Liver (tissue), 3 donors: Measurements from ENCODE around the gene IL21.

Source experiments
- CTCF ChIP-seq: fragments of 150-350 bp; IDR thresholded peaks from 2 replicates; pipeline ENCODE4 v1.5.1; 2017; ENCODE audit warnings: improper control_type of control experiment, low read depth, low read length; ENCODE audit not compliant: missing input control
- EGR1 ChIP-seq, 2 donors: IDR thresholded peaks; 2 replicates each; pipeline ENCODE4 v1.6.1; 2016 to 2018; ENCODE audit warnings: antibody characterized with exemption in 2 of 2, low read depth in 2 of 2
- FOXA1 ChIP-seq: IDR thresholded peaks from 2 replicates; pipeline ENCODE4 v1.6.1; 2016; ENCODE audit warnings: antibody characterized with exemption
- GABPA ChIP-seq, 2 donors: IDR thresholded peaks in 1 of 2; conservative IDR thresholded peaks in 1 of 2; 2 replicates each; pipeline ENCODE4 v1.6.1; 2016; ENCODE audit warnings: antibody characterized with exemption in 2 of 2, mild to moderate bottlenecking in 1 of 2, moderate library complexity in 1 of 2
- JUND ChIP-seq, 2 donors: IDR thresholded peaks; 2 replicates each; pipeline ENCODE4 v1.6.1; 2016; ENCODE audit warnings: antibody characterized with exemption in 2 of 2
- MAX ChIP-seq: IDR thresholded peaks from 2 replicates; pipeline ENCODE4 v1.6.1; 2016; ENCODE audit warnings: antibody characterized with exemption
- NR2F2 ChIP-seq: IDR thresholded peaks from 2 replicates; pipeline ENCODE4 v1.6.1; 2016; ENCODE audit warnings: antibody characterized with exemption
- RAD21 ChIP-seq, 2 donors: IDR thresholded peaks; 2 replicates each; pipeline ENCODE4 v1.6.1; 2016; ENCODE audit warnings: antibody characterized with exemption in 2 of 2, mild to moderate bottlenecking in 2 of 2
- REST ChIP-seq: IDR thresholded peaks from 2 replicates; pipeline ENCODE4 v1.6.1; 2016; ENCODE audit warnings: antibody characterized with exemption, mild to moderate bottlenecking
- SP1 ChIP-seq: IDR thresholded peaks from 2 replicates; pipeline ENCODE4 v1.6.1; 2018; ENCODE audit warnings: antibody characterized with exemption, mild to moderate bottlenecking
- TAF1 ChIP-seq: conservative IDR thresholded peaks from 2 replicates; pipeline ENCODE4 v1.6.1; 2016; ENCODE audit warnings: antibody characterized with exemption, mild to moderate bottlenecking
- YY1 ChIP-seq: IDR thresholded peaks from 2 replicates; pipeline ENCODE4 v1.6.1; 2016; ENCODE audit warnings: antibody characterized with exemption, mild to moderate bottlenecking
- TF ChIP-seq, protein P1 (sequence below): IDR thresholded peaks from 2 replicates; pipeline ENCODE4 v1.6.1; 2016; ENCODE audit warnings: antibody characterized with exemption
- donor health status: healthy.
- donor health status: healthy.

- TF ChIP-seq MAX: no peak
- no peak for TF ChIP-seq CTCF
- TF ChIP-seq, protein P1, sequence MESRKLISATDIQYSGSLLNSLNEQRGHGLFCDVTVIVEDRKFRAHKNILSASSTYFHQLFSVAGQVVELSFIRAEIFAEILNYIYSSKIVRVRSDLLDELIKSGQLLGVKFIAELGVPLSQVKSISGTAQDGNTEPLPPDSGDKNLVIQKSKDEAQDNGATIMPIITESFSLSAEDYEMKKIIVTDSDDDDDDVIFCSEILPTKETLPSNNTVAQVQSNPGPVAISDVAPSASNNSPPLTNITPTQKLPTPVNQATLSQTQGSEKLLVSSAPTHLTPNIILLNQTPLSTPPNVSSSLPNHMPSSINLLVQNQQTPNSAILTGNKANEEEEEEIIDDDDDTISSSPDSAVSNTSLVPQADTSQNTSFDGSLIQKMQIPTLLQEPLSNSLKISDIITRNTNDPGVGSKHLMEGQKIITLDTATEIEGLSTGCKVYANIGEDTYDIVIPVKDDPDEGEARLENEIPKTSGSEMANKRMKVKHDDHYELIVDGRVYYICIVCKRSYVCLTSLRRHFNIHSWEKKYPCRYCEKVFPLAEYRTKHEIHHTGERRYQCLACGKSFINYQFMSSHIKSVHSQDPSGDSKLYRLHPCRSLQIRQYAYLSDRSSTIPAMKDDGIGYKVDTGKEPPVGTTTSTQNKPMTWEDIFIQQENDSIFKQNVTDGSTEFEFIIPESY: no peak
- TF ChIP-seq SP1: no peak
- TF ChIP-seq REST: no peak
- TF ChIP-seq FOXA1: no peak
- no peak for TF ChIP-seq RAD21 (IDR thresholded peaks at IDR 0.05)
- TF ChIP-seq JUND (IDR thresholded peaks at IDR 0.05): no peak
- no peak for TF ChIP-seq EGR1 (IDR thresholded peaks at IDR 0.05; ENCODE audit: low read depth in 2 of 2)
- no peak for TF ChIP-seq YY1
- TF ChIP-seq TAF1: no peak
- TF ChIP-seq GABPA (IDR thresholded peaks at IDR 0.05 in 1 of 2, conservative IDR thresholded peaks at IDR 0.05 in 1 of 2): no peak
- TF ChIP-seq NR2F2: no peak
These were observed 38.0 kb upstream of the IL21 start for GRCh38 chr4:122658818-122659295.
